ENCODE results near the gene ATP10A.

ATP10A gene

GRCh38 chr15:25711691-25712090 lies 151.4 kb downstream of the ATP10A start:
- Histone ChIP-seq H3K4me3 (ENCODE audit: low read length) (no peak overlapping the region), H3K9me3 (replicated peaks; ENCODE audit: insufficient read depth, low read length) (no peaks in the 10 kb centered on the region), H4K20me1 (ENCODE audit: insufficient read depth, low read length) (no peaks in the 10 kb centered on the region), H3K9me2 (replicated peaks; ENCODE audit: insufficient read depth, low read length) (no peaks in the 10 kb centered on the region), H3K4me1 (ENCODE audit: low read length) (no peaks in the 10 kb centered on the region), H3K4me2 (ENCODE audit: low read depth, low read length) (no peak overlapping the region), H3K36me3 (replicated peaks; ENCODE audit: insufficient read depth, low read length) (no peaks in the 10 kb centered on the region), H3K9ac (ENCODE audit: low read length) (no peak overlapping the region), H3K27ac (ENCODE audit: low read length) (no peak overlapping the region), H3F3A (ENCODE audit: insufficient read depth, low read length) (no peaks in the 10 kb centered on the region), H2AFZ (ENCODE audit: low read length) (no peak overlapping the region), H3K27me3 (replicated peaks; ENCODE audit: insufficient read depth, low read length) (no peaks in the 10 kb centered on the region), H3K79me2 (ENCODE audit: low read length) (no peaks in the 10 kb centered on the region)
- no peak for DNase-seq
- TF ChIP-seq EZH2phosphoT487 (IDR thresholded peaks at IDR 0.05; ENCODE audit: low read length) (no peak), EZH2 (optimal IDR thresholded peaks at IDR 0.05; ENCODE audit: low read depth, low read length) (no peak), CTCF (IDR thresholded peaks at IDR 0.05; ENCODE audit: low read length) (no peak)

DNA sequence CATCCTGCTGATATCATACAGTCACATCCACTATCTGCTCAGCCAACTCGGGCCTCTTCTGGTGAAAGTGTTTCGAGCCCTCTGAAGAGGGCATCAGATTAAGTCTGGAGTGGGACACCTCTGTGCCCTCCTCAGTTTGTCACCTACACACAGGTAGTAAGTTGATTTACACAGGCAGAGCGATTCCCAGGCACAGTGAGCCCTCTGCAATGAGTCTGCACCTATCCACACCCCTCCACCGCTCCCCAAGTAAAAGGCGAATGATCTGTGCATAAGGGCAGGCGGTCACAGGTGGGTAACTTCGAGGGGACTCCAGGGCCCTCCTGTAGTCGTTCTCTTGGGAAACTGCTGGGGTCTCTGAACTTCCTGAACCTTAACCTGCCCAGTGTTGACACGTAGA lies 152.0 kb downstream of the ATP10A start:
- TF ChIP-seq CTCF (IDR thresholded peaks at IDR 0.05; ENCODE audit: low read length) (no peak), EZH2 (optimal IDR thresholded peaks at IDR 0.05; ENCODE audit: low read depth, low read length) (no peak), EZH2phosphoT487 (IDR thresholded peaks at IDR 0.05; ENCODE audit: low read length) (no peak)
- Histone ChIP-seq H3K4me1 (ENCODE audit: low read length) (no peaks in the 10 kb centered on the region), H3K9me2 (replicated peaks; ENCODE audit: insufficient read depth, low read length) (no peaks in the 10 kb centered on the region), H3K36me3 (replicated peaks; ENCODE audit: insufficient read depth, low read length) (no peaks in the 10 kb centered on the region), H3K9me3 (replicated peaks; ENCODE audit: insufficient read depth, low read length) (no peaks in the 10 kb centered on the region), H4K20me1 (ENCODE audit: insufficient read depth, low read length) (no peaks in the 10 kb centered on the region), H3K27me3 (replicated peaks; ENCODE audit: insufficient read depth, low read length) (no peaks in the 10 kb centered on the region), H3K4me3 (ENCODE audit: low read length) (no peak overlapping the region), H2AFZ (ENCODE audit: low read length) (no peak overlapping the region), H3K79me2 (ENCODE audit: low read length) (no peaks in the 10 kb centered on the region), H3K4me2 (ENCODE audit: low read depth, low read length) (no peak overlapping the region), H3K27ac (ENCODE audit: low read length) (no peak overlapping the region), H3F3A (ENCODE audit: insufficient read depth, low read length) (no peaks in the 10 kb centered on the region), H3K9ac (ENCODE audit: low read length) (no peak overlapping the region)
- DNase-seq, result no peak

DNA sequence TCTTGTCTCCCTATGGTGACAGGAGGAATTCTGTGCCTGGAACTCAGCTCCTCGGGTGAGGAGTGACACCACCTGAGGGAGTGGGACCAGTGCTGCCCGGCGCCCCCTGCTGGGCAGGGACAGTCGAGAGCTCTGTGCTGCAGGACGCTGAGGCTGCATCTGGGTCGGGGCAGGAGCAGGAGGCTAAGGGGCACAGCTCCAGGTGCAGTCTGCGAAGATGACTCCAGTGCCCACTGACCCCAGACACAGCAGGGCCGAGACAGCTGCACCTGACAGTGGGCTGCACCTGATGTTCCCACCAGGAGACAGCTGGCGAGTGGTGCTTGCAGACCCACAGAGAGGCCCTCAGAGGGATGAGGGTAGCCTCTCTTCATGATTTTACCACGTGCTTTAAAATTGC lies 152.9 kb downstream of the ATP10A start:
- no peak overlapping the region for H3K4me3 ChIP-seq (ENCODE audit: low read length)
- no peak overlapping the region for H3K27ac ChIP-seq (ENCODE audit: low read length)
- no peak for DNase-seq
- H3K27me3 ChIP-seq (replicated peaks; ENCODE audit: insufficient read depth, low read length), result no peaks in the 10 kb centered on the region
- H2AFZ ChIP-seq (ENCODE audit: low read length), result no peak overlapping the region
- TF ChIP-seq EZH2phosphoT487 (IDR thresholded peaks at IDR 0.05; ENCODE audit: low read length), result no peak
- TF ChIP-seq EZH2 (optimal IDR thresholded peaks at IDR 0.05; ENCODE audit: low read depth, low read length), result no peak
- peak; percentile 14 for TF ChIP-seq CTCF (IDR thresholded peaks at IDR 0.05; ENCODE audit: low read length)
- H4K20me1 ChIP-seq (ENCODE audit: insufficient read depth, low read length), result no peaks in the 10 kb centered on the region
- H3F3A ChIP-seq (ENCODE audit: insufficient read depth, low read length), result no peaks in the 10 kb centered on the region
- H3K9ac ChIP-seq (ENCODE audit: low read length), result no peak overlapping the region
- H3K4me2 ChIP-seq (ENCODE audit: low read depth, low read length), result no peak overlapping the region
- H3K9me3 ChIP-seq (replicated peaks; ENCODE audit: insufficient read depth, low read length), result no peaks in the 10 kb centered on the region
- no peaks in the 10 kb centered on the region for H3K4me1 ChIP-seq (ENCODE audit: low read length)
- H3K36me3 ChIP-seq (replicated peaks; ENCODE audit: insufficient read depth, low read length), result no peaks in the 10 kb centered on the region
- H3K79me2 ChIP-seq (ENCODE audit: low read length), result no peaks in the 10 kb centered on the region
- H3K9me2 ChIP-seq (replicated peaks; ENCODE audit: insufficient read depth, low read length), result no peaks in the 10 kb centered on the region

Measured in MM.1S (cell line).